CD4-positive, alpha-beta T cell (primary cell): Measurements from ENCODE around the gene FAM229A. TPM values are rescaled to one million over a fixed set of nuclear protein-coding genes. Genes with fewer than 3 reads are reported as not detected.

ENCODE experiments used
- ATAC-seq: fragments of 200-7000 bp; cut with Tn5 transposase; one replicate; pipeline ENCODE4 v1.10.0; 2022; ENCODE audit warnings: mild to moderate bottlenecking; ENCODE audit not compliant: poor library complexity
- CTCF ChIA-PET: fragments of 350-600 bp; sonication (Branson Sonifier 250); formaldehyde crosslinking; loops from one replicate; lab custom pipeline; 2021; ENCODE audit warnings: antibody characterized with exemption, inconsistent platforms; lab: Charles Lee
- POLR2A ChIA-PET: fragments of 350-600 bp; sonication (Branson Sonifier 250); formaldehyde crosslinking; loops from one replicate; lab custom pipeline; 2021; ENCODE audit warnings: antibody characterized with exemption, inconsistent platforms; lab: Charles Lee
- DNase-seq, 14 experiments: peaks; one replicate each; pipeline ENCODE4 v3.0.0-alpha.2; 2013 to 2020; ENCODE audit warnings: mixed read lengths in 2 of 14
- H3K27ac ChIP-seq, 2 donors: one replicate each; pipeline versions ENCODE4 v1.5.1 to v1.7.0; 2013; ENCODE audit warnings: low read length in 2 of 2, low read depth in 1 of 2, mild to moderate bottlenecking in 1 of 2
- H3K27me3 ChIP-seq, 2 experiments: 1 replicate in 1 of 2; 2 replicates in 1 of 2; pipeline versions ENCODE4 v1.6.1 to v1.7.0; 2013; ENCODE audit warnings: low read length in 2 of 2, control low read depth in 1 of 2, mild to moderate bottlenecking in 1 of 2, moderate library complexity in 1 of 2; ENCODE audit not compliant: insufficient read depth in 2 of 2, control insufficient read depth in 1 of 2
- H3K36me3 ChIP-seq: one replicate; pipeline ENCODE4 v1.6.1; 2013; ENCODE audit warnings: low read length, control low read depth; ENCODE audit not compliant: insufficient read depth
- H3K4me1 ChIP-seq: one replicate; pipeline ENCODE4 v1.6.1; 2013; ENCODE audit warnings: low read length, control low read depth; ENCODE audit not compliant: insufficient read depth
- H3K4me3 ChIP-seq: one replicate; pipeline ENCODE4 v1.5.1; 2013; ENCODE audit warnings: mild to moderate bottlenecking, low read length, moderate library complexity
- H3K9me3 ChIP-seq, 2 experiments: 1 replicate in 1 of 2; 2 replicates in 1 of 2; pipeline versions ENCODE4 v1.6.1 to v1.7.0; 2013; ENCODE audit warnings: low read length in 2 of 2, mild to moderate bottlenecking in 2 of 2, control low read depth in 1 of 2, moderate library complexity in 1 of 2; ENCODE audit not compliant: control insufficient read depth in 1 of 2, insufficient read depth in 1 of 2
- H3K27ac Mint-ChIP-seq: one replicate; pipeline ENCODE4 v1.8.0; 2020; ENCODE audit warnings: mixed read lengths
- H3K27me3 Mint-ChIP-seq: one replicate; pipeline ENCODE4 v1.8.0; 2021; ENCODE audit warnings: mixed read lengths
- H3K36me3 Mint-ChIP-seq: one replicate; pipeline ENCODE4 v1.8.0; 2021; ENCODE audit warnings: low read depth, mixed read lengths
- H3K4me1 Mint-ChIP-seq: one replicate; pipeline ENCODE4 v1.8.0; 2021; ENCODE audit warnings: low read depth, mixed read lengths
- H3K4me3 Mint-ChIP-seq: one replicate; pipeline ENCODE4 v1.8.0; 2020; ENCODE audit warnings: mild to moderate bottlenecking, mixed read lengths
- H3K9me3 Mint-ChIP-seq: one replicate; pipeline ENCODE4 v1.8.0; 2020; ENCODE audit warnings: mixed read lengths
- CTCF ChIP-seq: fragments of 200-600 bp; IDR thresholded peaks from one replicate; pipeline ENCODE4 v1.8.0; 2022; ENCODE audit warnings: antibody characterized with exemption, mild to moderate bottlenecking
- intact Hi-C, 2 experiments: fragments of 100-400 bp; cut with DNase I in 1 of 2; cut with micrococcal nuclease in 1 of 2; formaldehyde crosslinking; loops; one replicate each; pipeline versions ENCODE4 v1.15.1 to v1.9.0; 2023 to 2025; cut with DNase I, micrococcal nuclease
- total RNA-seq, 174 experiments: library from RNA in 2 of 174; stranded (reverse) in 2 of 174; gene quantifications; one replicate each; pipeline ENCODE4 v1.2.3 and lab custom pipeline; 2021 to 2026

FAM229A gene
- total RNA-seq, 2 experiments from 2014 or later = 38.0 to 38.6 TPM

DNA sequence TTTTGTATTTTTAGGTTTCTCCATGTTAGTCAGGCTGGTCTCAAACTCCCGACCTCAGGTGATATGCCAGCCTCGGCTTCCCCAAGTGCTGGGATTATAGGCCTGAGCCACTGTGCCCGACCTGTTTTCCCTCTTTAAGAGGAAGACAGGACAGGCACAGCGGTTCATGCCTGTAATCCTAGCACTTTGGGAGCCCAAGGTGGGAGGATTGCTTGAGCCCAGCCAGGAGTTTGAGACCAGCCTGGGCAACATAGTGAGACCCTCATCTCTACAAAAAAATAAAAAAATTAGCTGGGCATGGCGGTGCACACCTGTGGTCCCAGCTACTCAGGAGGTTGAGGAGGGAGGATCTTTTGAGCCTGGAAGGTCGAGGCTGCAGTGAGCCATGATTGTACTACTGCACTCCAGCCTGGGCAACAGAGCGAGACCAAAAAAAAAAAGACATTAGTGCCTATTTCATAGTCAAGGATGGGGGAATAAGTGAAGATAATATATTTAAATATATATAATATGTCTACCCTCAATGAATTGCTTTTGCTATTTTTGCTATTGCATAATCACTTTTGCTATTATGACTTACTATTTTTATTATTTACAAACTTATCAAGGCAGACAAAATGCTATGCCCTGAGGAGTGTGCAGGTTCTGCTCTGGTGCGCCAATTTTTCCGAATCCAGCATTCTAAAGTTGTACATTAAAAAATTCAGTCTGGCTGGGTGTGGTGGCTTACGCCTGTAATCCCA, 44.0 kb downstream of the FAM229A start:
- Mint-ChIP-seq H3K36me3 (peaks cover 49% of the 10 kb centered on the region), H3K4me1 (peaks cover 50% of the 10 kb centered on the region), H3K9me3 (no peaks in the 10 kb centered on the region), H3K27me3 (no peaks in the 10 kb centered on the region), H3K27ac (peak overlapping the region; percentile 33), H3K4me3 (no peak overlapping the region)
- H3K36me3 ChIP-seq = peaks cover 32% of the 10 kb centered on the region
- ATAC-seq (no peak), DNase-seq (no peak)
- H3K4me1 ChIP-seq = peaks cover 47% of the 10 kb centered on the region
- no peak overlapping the region for H3K4me3 ChIP-seq
- intact Hi-C loops = no loop called here
- H3K9me3 ChIP-seq = no peaks in the 10 kb centered on the region
- H3K27ac ChIP-seq = no peak overlapping the region
- TF ChIP-seq CTCF = no peak
- POLR2A ChIA-PET = interaction anchor here (1.0 to 1.1 kb wide), 2 partner anchors 18 to 68 kb away, joined by 4 to 5 read pairs; partner anchors contain the start of gene MARCKSL1
- no peaks in the 10 kb centered on the region for H3K27me3 ChIP-seq
- CTCF ChIA-PET = interaction anchor here (0.5 kb wide), 1 partner anchor 250 kb away, joined by 3 read pairs; no protein-coding TSS in a partner anchor

GRCh38 chr1:32316903-32317277, 45.4 kb downstream of the FAM229A start:
- Histone ChIP-seq H3K4me1 (peaks cover 33% of the 10 kb centered on the region), H3K27me3 (no peaks in the 10 kb centered on the region), H3K36me3 (peaks cover 34% of the 10 kb centered on the region), H3K27ac (no peak overlapping the region), H3K4me3 (no peak overlapping the region), H3K9me3 (no peaks in the 10 kb centered on the region)
- Mint-ChIP-seq H3K36me3 (peaks cover 42% of the 10 kb centered on the region), H3K9me3 (no peaks in the 10 kb centered on the region), H3K4me3 (no peak overlapping the region), H3K4me1 (peaks cover 41% of the 10 kb centered on the region), H3K27ac (peak overlapping the region; percentile 40), H3K27me3 (no peaks in the 10 kb centered on the region)
- POLR2A ChIA-PET = interaction anchor here (1.1 to 1.2 kb wide), 3 partner anchors 11 to 67 kb away, joined by 3 to 5 read pairs (median 3); no protein-coding TSS in a partner anchor
- CTCF ChIA-PET = interaction anchor here (0.9 to 1.1 kb wide), 2 partner anchors 66 to 69 kb away, joined by 3 read pairs; no protein-coding TSS in a partner anchor
- no peak for DNase-seq
- intact Hi-C loops = no loop called here
- ATAC-seq = no peak
- no peak for TF ChIP-seq CTCF

GRCh38 chr1:32311709-32312393, 50.4 kb downstream of the FAM229A start:
- Histone ChIP-seq H3K27ac (no peak overlapping the region), H3K27me3 (no peaks in the 10 kb centered on the region), H3K4me3 (no peak overlapping the region), H3K9me3 (no peaks in the 10 kb centered on the region), H3K4me1 (peaks cover 34% of the 10 kb centered on the region), H3K36me3 (peaks cover 22% of the 10 kb centered on the region)
- peaks cover 70% of the 10 kb centered on the region for H3K4me1 Mint-ChIP-seq
- no peak for DNase-seq
- no peak overlapping the region for H3K4me3 Mint-ChIP-seq
- no peaks in the 10 kb centered on the region for H3K27me3 Mint-ChIP-seq
- ChIA-PET POLR2A (interaction anchor here (0.9 to 3.1 kb wide), 6 partner anchors 9 to 112 kb away, joined by 3 to 13 read pairs (median 5); partner anchors contain the start of genes CCDC28B, HDAC1 and MARCKSL1), CTCF (interaction anchor here (1.0 kb wide), 1 partner anchor 71 kb away, joined by 4 read pairs; no protein-coding TSS in a partner anchor)
- H3K9me3 Mint-ChIP-seq = no peaks in the 10 kb centered on the region
- H3K27ac Mint-ChIP-seq = peak overlapping the region; percentile 65
- H3K36me3 Mint-ChIP-seq = peaks cover 47% of the 10 kb centered on the region
- intact Hi-C loops = no loop called here
- no peak for ATAC-seq
- no peak for TF ChIP-seq CTCF

Other genes starting within 250 kb of the FAM229A start
- gene TXLNA, start 182.8 kb downstream of the FAM229A start, total RNA-seq = 1 to 10 TPM; 6.3 to 6.4 TPM
- gene CCDC28B, start 161.9 kb downstream of the FAM229A start, total RNA-seq = 1 to 10 TPM; 4.0 to 5.7 TPM
- gene IQCC, start 156.8 kb downstream of the FAM229A start, total RNA-seq = 1 to 10 TPM; 2.4 to 3.2 TPM
- gene DCDC2B, start 153.4 kb downstream of the FAM229A start, total RNA-seq = under 1 TPM in 1 of 2 experiments, not detected in 1; 0.14 TPM
- 10 to 100 TPM; 11.5 to 12.8 TPM for gene TMEM234, start 140.1 kb downstream of the FAM229A start, total RNA-seq
- 100 to 1,000 TPM; 103 to 110 TPM for gene EIF3I, start 140.1 kb downstream of the FAM229A start, total RNA-seq
- under 1 TPM; 0.38 to 0.45 TPM for gene FAM167B, start 115.3 kb downstream of the FAM229A start, total RNA-seq
- gene LCK, start 111.2 kb downstream of the FAM229A start, total RNA-seq = 100 to 1,000 TPM; 187 to 188 TPM
- gene HDAC1, start 70.4 kb downstream of the FAM229A start, total RNA-seq = 10 to 100 TPM; 56.9 to 61.0 TPM
- 10 to 100 TPM; 23.4 to 23.6 TPM for gene MARCKSL1, start 26.3 kb downstream of the FAM229A start, total RNA-seq
- gene TSSK3, start 54 bp upstream of the FAM229A start, total RNA-seq = under 1 TPM in 1 of 2 experiments, not detected in 1; 0.98 TPM
- 100 to 1,000 TPM; 186 to 190 TPM for gene BSDC1, start 32.0 kb upstream of the FAM229A start, total RNA-seq
- gene ZBTB8B, start 102.6 kb upstream of the FAM229A start, total RNA-seq = not detected
- gene ZBTB8A, start 176.9 kb upstream of the FAM229A start, total RNA-seq = not detected